Measurements from ENCODE around the gene RIBC1. TPM values are rescaled to one million over a fixed set of nuclear protein-coding genes. Genes with fewer than 3 reads are reported as not detected.

RIBC1 gene
- total and polyA plus RNA-seq, 4 donors = 6.0 to 12.7 (median 9.8) TPM

DNA sequence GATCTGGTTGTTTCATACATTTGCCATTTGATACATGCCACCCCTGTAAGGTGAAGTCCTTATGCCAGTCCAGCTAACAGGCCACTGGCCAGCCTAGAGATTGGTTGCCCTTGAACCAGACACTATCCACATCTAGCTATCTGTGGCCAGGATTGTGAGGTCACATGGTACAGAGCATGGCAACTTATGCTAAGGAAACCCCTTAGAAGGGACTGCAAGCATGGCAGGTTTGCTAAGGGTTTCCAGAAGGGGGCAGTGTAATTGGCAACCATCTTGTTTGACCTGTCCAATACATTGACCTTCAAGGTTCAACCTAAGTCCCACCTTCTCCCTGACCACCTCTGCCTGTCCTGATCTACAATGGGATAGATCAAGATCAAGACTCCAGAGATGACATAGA lies 47.8 kb upstream of the RIBC1 start:
- no peak for DNase-seq
- Histone ChIP-seq H3K36me3 (ENCODE audit: control insufficient read depth in 4 of 4, insufficient read depth in 4 of 4, low read length in 4 of 4) (peaks cover 12 to 21% (median 14%) of the 10 kb centered on the region in 4 donors), H3K27me3 (ENCODE audit: control insufficient read depth in 3 of 3, insufficient read depth in 3 of 3, low read length in 2 of 3) (peaks cover 0 to 16% (median 0%) of the 10 kb centered on the region in 3 donors), H3K4me3 (no peak overlapping the region), H3K27ac (ENCODE audit: low read depth in 1 of 2, low read length in 1 of 2) (no peak overlapping the region), H3K9me3 (ENCODE audit: control insufficient read depth in 4 of 4, insufficient read depth in 3 of 4, low read length in 3 of 4) (no peaks in the 10 kb centered on the region), H3K9ac (ENCODE audit: insufficient read depth in 1 of 2, low read length in 2 of 2) (no peak overlapping the region), H3K4me1 (ENCODE audit: control insufficient read depth in 5 of 5, insufficient read depth in 5 of 5, low read length in 5 of 5) (no peaks in the 10 kb centered on the region)
- no peak for ATAC-seq (ENCODE audit: insufficient read depth, low FRiP score)
- TF ChIP-seq, protein P1, sequence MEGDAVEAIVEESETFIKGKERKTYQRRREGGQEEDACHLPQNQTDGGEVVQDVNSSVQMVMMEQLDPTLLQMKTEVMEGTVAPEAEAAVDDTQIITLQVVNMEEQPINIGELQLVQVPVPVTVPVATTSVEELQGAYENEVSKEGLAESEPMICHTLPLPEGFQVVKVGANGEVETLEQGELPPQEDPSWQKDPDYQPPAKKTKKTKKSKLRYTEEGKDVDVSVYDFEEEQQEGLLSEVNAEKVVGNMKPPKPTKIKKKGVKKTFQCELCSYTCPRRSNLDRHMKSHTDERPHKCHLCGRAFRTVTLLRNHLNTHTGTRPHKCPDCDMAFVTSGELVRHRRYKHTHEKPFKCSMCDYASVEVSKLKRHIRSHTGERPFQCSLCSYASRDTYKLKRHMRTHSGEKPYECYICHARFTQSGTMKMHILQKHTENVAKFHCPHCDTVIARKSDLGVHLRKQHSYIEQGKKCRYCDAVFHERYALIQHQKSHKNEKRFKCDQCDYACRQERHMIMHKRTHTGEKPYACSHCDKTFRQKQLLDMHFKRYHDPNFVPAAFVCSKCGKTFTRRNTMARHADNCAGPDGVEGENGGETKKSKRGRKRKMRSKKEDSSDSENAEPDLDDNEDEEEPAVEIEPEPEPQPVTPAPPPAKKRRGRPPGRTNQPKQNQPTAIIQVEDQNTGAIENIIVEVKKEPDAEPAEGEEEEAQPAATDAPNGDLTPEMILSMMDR (IDR thresholded peaks at IDR 0.05; ENCODE audit: control extremely low read depth, extremely low read depth) = no peak

DNA sequence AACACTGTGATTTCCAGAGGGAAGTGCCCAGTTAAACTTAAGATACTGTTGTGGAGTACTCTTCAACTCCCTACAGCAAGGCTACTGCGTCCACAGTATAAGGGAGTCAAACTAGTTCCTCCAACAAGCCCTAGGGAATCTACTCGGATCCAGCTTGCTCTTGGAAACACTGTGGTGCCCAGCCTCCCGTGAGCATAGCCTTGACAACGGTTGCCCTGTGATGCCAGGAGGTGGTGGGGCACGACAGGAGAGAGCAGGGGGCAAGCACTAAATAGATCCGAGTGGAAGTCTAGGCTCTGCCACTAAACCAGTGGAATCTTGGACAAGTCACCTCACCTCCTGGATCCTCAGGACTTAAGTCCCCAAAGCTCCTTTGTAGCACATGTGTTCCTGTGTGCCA lies 45.8 kb upstream of the RIBC1 start:
- H3K27ac ChIP-seq (ENCODE audit: low read depth in 1 of 2, low read length in 1 of 2) = no peak overlapping the region

DNA sequence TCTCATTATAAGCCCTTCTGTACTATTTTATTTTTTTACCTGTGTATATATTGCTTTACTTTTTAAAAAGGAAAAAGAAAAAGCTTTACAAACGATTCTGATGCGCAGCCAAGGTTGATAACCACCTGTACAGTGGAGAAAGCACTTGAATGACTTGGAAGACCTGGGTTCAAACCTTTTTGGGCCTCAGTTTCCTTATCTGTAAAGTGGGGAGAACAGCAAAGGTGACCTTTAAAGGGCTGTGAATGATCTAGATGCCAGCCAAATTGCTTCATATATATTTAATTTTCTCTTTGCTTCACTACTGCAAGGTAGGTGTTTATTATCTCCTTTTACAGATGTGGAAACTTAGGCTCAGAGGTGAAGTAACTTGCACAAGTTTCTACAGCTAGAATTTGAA lies 45.2 kb upstream of the RIBC1 start:
- Histone ChIP-seq H3K4me3 (no peak overlapping the region), H3K36me3 (ENCODE audit: control insufficient read depth in 4 of 4, insufficient read depth in 4 of 4, low read length in 4 of 4) (peaks cover 22 to 37% (median 32%) of the 10 kb centered on the region in 4 donors), H3K9me3 (ENCODE audit: control insufficient read depth in 4 of 4, insufficient read depth in 3 of 4, low read length in 3 of 4) (peaks cover 0 to 8% (median 0%) of the 10 kb centered on the region in 4 donors), H3K9ac (ENCODE audit: insufficient read depth in 1 of 2, low read length in 2 of 2) (no peak overlapping the region), H3K4me1 (ENCODE audit: control insufficient read depth in 5 of 5, insufficient read depth in 5 of 5, low read length in 5 of 5) (no peaks in the 10 kb centered on the region), H3K27me3 (ENCODE audit: control insufficient read depth in 3 of 3, insufficient read depth in 3 of 3, low read length in 2 of 3) (peaks cover 0 to 16% (median 0%) of the 10 kb centered on the region in 3 donors), H3K27ac (ENCODE audit: low read depth in 1 of 2, low read length in 1 of 2) (no peak overlapping the region)
- TF ChIP-seq, protein P1 (IDR thresholded peaks at IDR 0.05; ENCODE audit: control extremely low read depth, extremely low read depth) = no peak
- ATAC-seq (ENCODE audit: insufficient read depth, low FRiP score) = no peak
- WGBS, 2 donors = 93 to 98% methylated on average over 2 of the region's 2 CpGs
- DNase-seq = no peak

More for the DNA sequence above, 45.8 kb upstream of the RIBC1 start:
- ATAC-seq (ENCODE audit: insufficient read depth, low FRiP score) (no peak), DNase-seq (no peak)
- WGBS, 2 donors = 89 to 91% methylated on average over 6 of the region's 6 CpGs
- Histone ChIP-seq H3K9me3 (ENCODE audit: control insufficient read depth in 4 of 4, insufficient read depth in 3 of 4, low read length in 3 of 4) (peaks cover 0 to 8% (median 0%) of the 10 kb centered on the region in 4 donors), H3K9ac (ENCODE audit: insufficient read depth in 1 of 2, low read length in 2 of 2) (no peak overlapping the region), H3K4me3 (no peak overlapping the region), H3K36me3 (ENCODE audit: control insufficient read depth in 4 of 4, insufficient read depth in 4 of 4, low read length in 4 of 4) (peaks cover 20 to 32% (median 26%) of the 10 kb centered on the region in 4 donors), H3K27me3 (ENCODE audit: control insufficient read depth in 3 of 3, insufficient read depth in 3 of 3, low read length in 2 of 3) (peaks cover 0 to 16% (median 0%) of the 10 kb centered on the region in 3 donors), H3K4me1 (ENCODE audit: control insufficient read depth in 5 of 5, insufficient read depth in 5 of 5, low read length in 5 of 5) (no peaks in the 10 kb centered on the region)
- TF ChIP-seq, protein P1 (IDR thresholded peaks at IDR 0.05; ENCODE audit: control extremely low read depth, extremely low read depth) = no peak

Data from lung (tissue), 12 donors.